ENCODE data around the gene F10. TPM values are rescaled to one million over a fixed set of nuclear protein-coding genes. Genes with fewer than 3 reads are reported as not detected.

The F10 gene
- total RNA-seq, 4 donors from 2014 or later = 4.1 to 22.5 (median 11.8) TPM

- no peaks in the 10 kb centered on the region for H3K36me3 ChIP-seq
- H3K27ac ChIP-seq = no peak overlapping the region
- H3K4me1 ChIP-seq = peaks cover 0 to 5% (median 0%) of the 10 kb centered on the region in 4 donors
- peak in 2 of 3 donors; percentile 17 to 34 for DNase-seq
- no peaks in the 10 kb centered on the region for H3K27me3 ChIP-seq
- TF ChIP-seq POLR2A (IDR thresholded peaks at IDR 0.05) = no peak
- TF ChIP-seq CTCF (IDR thresholded peaks at IDR 0.05) = no peak
- H3K9me3 ChIP-seq = peaks cover 0 to 5% (median 0%) of the 10 kb centered on the region in 4 donors
- no peak overlapping the region for H3K4me3 ChIP-seq
Measured at GRCh38 chr13:113126265-113127150, 3.9 kb downstream of the F10 start.

DNA sequence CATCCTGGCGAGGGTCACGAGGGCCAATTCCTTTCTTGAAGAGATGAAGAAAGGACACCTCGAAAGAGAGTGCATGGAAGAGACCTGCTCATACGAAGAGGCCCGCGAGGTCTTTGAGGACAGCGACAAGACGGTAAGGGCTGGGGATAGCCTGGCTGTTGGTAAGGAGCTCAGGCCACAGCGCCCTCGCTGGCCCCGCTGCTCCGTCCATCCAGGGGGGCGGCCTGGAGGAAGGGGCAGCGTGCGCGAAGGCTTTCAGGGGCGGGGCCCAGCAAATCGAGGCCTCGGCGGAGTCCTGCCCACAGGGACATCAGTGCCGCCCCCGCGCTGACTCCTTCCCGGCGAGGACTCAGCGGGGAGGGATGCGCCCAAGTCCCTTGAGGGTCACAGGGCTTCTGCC, 6.9 kb downstream of the F10 start:
- Histone ChIP-seq H3K27me3 (no peaks in the 10 kb centered on the region), H3K27ac (no peak overlapping the region), H3K4me3 (no peak overlapping the region), H3K36me3 (no peaks in the 10 kb centered on the region), H3K9me3 (peaks cover 0 to 5% (median 0%) of the 10 kb centered on the region in 4 donors), H3K4me1 (no peaks in the 10 kb centered on the region)
- peak in 1 of 3 donors; percentile 23 for DNase-seq
- TF ChIP-seq CTCF (IDR thresholded peaks at IDR 0.05) = no peak

DNA sequence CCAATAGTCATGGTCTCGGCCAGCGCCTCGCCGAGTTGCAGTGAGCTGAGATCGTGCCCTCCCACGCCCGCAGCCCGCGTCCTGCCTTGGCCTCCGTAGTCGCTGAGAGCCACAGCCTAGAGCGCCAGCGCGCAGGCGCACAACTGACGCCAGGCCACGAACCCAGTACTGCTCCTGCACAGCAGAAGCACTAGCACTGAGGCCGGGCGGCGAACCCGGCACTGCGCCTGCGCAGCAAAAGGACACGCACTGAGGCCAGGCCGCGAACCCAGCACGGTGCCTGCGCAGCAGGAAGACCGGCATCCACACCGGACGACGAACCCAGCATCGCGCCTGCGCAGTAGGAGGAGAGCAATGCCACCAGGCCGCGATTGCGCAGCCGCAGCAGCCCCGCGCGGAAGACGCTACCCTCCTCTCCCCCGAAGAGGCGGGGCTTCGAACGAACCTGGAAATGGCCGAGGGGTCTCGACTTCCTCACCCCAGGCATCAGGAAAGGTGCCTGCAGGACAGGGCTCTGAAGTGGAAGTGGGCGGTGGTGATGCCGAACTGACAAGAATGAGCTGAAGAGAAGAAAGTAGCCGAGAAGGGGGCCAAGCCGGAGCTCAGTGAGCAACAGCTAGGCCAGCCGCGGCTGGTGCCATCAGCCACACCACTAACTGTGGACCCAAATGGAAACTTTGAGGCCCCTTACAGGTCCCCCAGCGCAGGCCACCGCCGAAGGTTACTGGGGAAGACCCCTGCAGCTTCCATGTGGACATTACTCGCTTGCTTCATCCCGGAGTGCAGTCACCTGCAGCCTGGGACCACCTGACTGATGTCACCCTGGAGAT, 7.5 kb downstream of the F10 start:
- Histone ChIP-seq H3K4me3 (peak overlapping the region in 1 of 4 donors; percentile 1), H3K27me3 (no peaks in the 10 kb centered on the region), H3K4me1 (no peaks in the 10 kb centered on the region), H3K27ac (no peak overlapping the region), H3K9me3 (peaks cover 0 to 5% (median 0%) of the 10 kb centered on the region in 4 donors), H3K36me3 (no peaks in the 10 kb centered on the region)
- DNase-seq = peak in 1 of 3 donors; percentile 35
- TF ChIP-seq CTCF (IDR thresholded peaks at IDR 0.05) = no peak
- no peak for TF ChIP-seq POLR2A (IDR thresholded peaks at IDR 0.05)

GRCh38 chr13:113135281-113135760, 12.7 kb downstream of the F10 start:
- no peak for TF ChIP-seq POLR2A (IDR thresholded peaks at IDR 0.05)
- TF ChIP-seq CTCF (IDR thresholded peaks at IDR 0.05) = no peak
- no peak overlapping the region for H3K4me3 ChIP-seq
- DNase-seq = no peak

DNA sequence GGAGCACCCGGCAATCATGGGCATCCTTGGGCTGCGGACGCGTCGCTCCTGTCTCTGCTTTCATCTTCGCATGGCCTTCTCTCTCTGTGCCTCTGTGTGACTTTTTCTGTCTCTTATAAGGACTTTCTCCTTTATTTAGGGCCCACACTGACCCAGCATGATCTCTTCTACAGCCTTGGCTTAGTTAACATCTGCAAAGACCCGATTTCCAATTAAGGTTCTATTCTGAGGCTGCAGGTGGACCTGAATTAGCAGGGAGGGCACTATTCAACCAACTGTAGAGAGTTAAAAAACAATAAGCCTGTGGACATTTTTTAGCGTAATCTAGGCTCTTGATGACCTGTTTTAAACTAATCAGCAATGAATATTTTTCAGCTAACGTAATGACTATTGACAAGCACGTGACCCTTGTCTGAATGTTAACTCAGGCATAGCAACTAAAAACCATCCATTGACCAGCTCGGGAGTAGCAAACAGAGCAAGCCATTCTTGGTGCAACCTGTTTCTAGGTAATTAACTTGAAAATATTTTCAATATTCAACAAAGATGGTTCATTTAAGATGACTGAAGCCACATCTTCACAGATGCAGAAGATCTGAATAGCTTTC, 15.2 kb downstream of the F10 start:
- no peaks in the 10 kb centered on the region for H3K36me3 ChIP-seq
- no peak overlapping the region for H3K27ac ChIP-seq
- H3K4me1 ChIP-seq = no peaks in the 10 kb centered on the region
- H3K4me3 ChIP-seq = no peak overlapping the region
- no peaks in the 10 kb centered on the region for H3K27me3 ChIP-seq
- TF ChIP-seq POLR2A (IDR thresholded peaks at IDR 0.05) (no peak), CTCF (IDR thresholded peaks at IDR 0.05) (no peak)
- no peaks in the 10 kb centered on the region for H3K9me3 ChIP-seq
- DNase-seq = no peak

More at GRCh38 chr13:113135281-113135760, 12.7 kb downstream of the F10 start:
- no peaks in the 10 kb centered on the region for H3K4me1 ChIP-seq
- peaks cover 0 to under 1% (median 0%) of the 10 kb centered on the region in 4 donors for H3K9me3 ChIP-seq
- H3K27me3 ChIP-seq = no peaks in the 10 kb centered on the region
- no peaks in the 10 kb centered on the region for H3K36me3 ChIP-seq
- H3K27ac ChIP-seq = no peak overlapping the region
